ENCODE data around the gene ATF6. TPM values are rescaled to one million over a fixed set of nuclear protein-coding genes. Genes with fewer than 3 reads are reported as not detected.

ATF6 gene
- total RNA-seq, 2 donors from 2014 or later = 14.4 to 19.8 TPM

DNA sequence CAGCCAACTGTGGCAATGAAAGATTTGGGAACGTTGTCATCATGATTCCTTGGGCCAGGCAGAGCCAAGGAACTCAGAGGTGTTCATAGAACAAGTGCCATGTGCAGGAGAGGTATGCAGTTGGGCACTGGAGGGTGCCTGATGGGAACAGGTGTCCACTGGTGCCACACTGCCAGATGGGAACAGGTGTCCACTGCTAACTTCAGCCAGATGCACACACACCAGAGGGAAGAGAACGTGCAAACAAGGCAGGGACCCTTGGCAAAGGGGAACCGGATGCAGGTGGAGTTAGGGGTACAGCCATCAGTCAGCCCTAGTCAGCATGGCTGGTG is 244.0 kb downstream of the ATF6 start:
- Histone ChIP-seq H3K4me3 (ENCODE audit: low read length) (no peak overlapping the region), H3K27me3 (ENCODE audit: control insufficient read depth, insufficient read depth, low read length, poor library complexity, severe bottlenecking) (no peaks in the 10 kb centered on the region), H3K4me1 (ENCODE audit: control insufficient read depth, insufficient read depth, low read length) (no peaks in the 10 kb centered on the region), H3K9me3 (ENCODE audit: control insufficient read depth, low read length) (peaks cover 5% of the 10 kb centered on the region), H3K27ac (ENCODE audit: low read depth, low read length) (no peak overlapping the region), H3K36me3 (ENCODE audit: control insufficient read depth, insufficient read depth, low read length) (no peaks in the 10 kb centered on the region), H3K9ac (ENCODE audit: extremely low read depth, low read length, poor library complexity, severe bottlenecking) (no peak overlapping the region)
- WGBS, 2 experiments (ENCODE audit: insufficient coverage in 1 of 2, insufficient read length in 1 of 2) = 81 to 90% methylated on average over 2 to 3 of the region's 3 CpGs
- TF ChIP-seq CTCF (conservative IDR thresholded peaks at IDR 0.05) = no peak
- Mint-ChIP-seq H3K4me1 (peaks cover 4% of the 10 kb centered on the region), H3K27me3 (ENCODE audit: insufficient read depth) (peaks cover 3% of the 10 kb centered on the region), H3K36me3 (ENCODE audit: low read depth) (no peaks in the 10 kb centered on the region), H3K27ac (no peak overlapping the region), H3K4me3 (no peak overlapping the region), H3K9me3 (peaks cover 3% of the 10 kb centered on the region)
- DNase-seq = no peak

- no peak for DNase-seq
- Mint-ChIP-seq H3K9me3 (peaks cover 3% of the 10 kb centered on the region), H3K4me3 (no peak overlapping the region), H3K36me3 (ENCODE audit: low read depth) (no peaks in the 10 kb centered on the region), H3K27ac (no peak overlapping the region), H3K27me3 (ENCODE audit: insufficient read depth) (peaks cover 3% of the 10 kb centered on the region), H3K4me1 (peaks cover 4% of the 10 kb centered on the region)
- whole genome bisulfite sequencing, 2 experiments (ENCODE audit: insufficient coverage in 1 of 2, insufficient read length in 1 of 2) = 89 to 94% methylated on average over 7 to 9 of the region's 9 CpGs
- no peak overlapping the region for H3K9ac ChIP-seq (ENCODE audit: extremely low read depth, low read length, poor library complexity, severe bottlenecking)
- no peaks in the 10 kb centered on the region for H3K36me3 ChIP-seq (ENCODE audit: control insufficient read depth, insufficient read depth, low read length)
- no peak overlapping the region for H3K27ac ChIP-seq (ENCODE audit: low read depth, low read length)
- no peak overlapping the region for H3K4me3 ChIP-seq (ENCODE audit: low read length)
- no peaks in the 10 kb centered on the region for H3K4me1 ChIP-seq (ENCODE audit: control insufficient read depth, insufficient read depth, low read length)
- no peak for TF ChIP-seq CTCF (conservative IDR thresholded peaks at IDR 0.05)
- no peaks in the 10 kb centered on the region for H3K27me3 ChIP-seq (ENCODE audit: control insufficient read depth, insufficient read depth, low read length, poor library complexity, severe bottlenecking)
- H3K9me3 ChIP-seq (ENCODE audit: control insufficient read depth, low read length) = peaks cover 5% of the 10 kb centered on the region
These were observed 245.4 kb downstream of the ATF6 start for GRCh38 chr1:162011337-162012012.

DNA sequence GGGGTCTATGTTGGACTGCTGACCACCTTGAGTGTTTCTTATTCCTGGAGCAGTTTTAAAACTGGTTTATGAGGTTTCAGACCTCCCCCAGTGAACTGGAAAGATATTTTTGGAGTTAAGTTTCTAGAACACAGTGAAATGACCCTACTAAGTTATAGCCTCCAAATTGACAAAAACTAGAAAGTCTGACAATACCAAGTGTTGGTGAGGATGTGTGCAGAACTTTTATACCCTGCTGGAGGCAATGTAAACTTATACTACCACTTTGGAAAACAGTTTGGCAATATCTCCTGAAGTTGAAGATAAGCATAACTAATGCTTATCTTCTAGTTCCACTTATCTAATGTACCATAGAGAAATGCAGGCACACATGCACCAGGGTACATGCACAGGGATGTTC is 247.2 kb downstream of the ATF6 start:
- Histone ChIP-seq H3K27ac (ENCODE audit: low read depth, low read length) (no peak overlapping the region), H3K4me3 (ENCODE audit: low read length) (no peak overlapping the region), H3K4me1 (ENCODE audit: control insufficient read depth, insufficient read depth, low read length) (no peaks in the 10 kb centered on the region), H3K36me3 (ENCODE audit: control insufficient read depth, insufficient read depth, low read length) (no peaks in the 10 kb centered on the region), H3K27me3 (ENCODE audit: control insufficient read depth, insufficient read depth, low read length, poor library complexity, severe bottlenecking) (no peaks in the 10 kb centered on the region), H3K9me3 (ENCODE audit: control insufficient read depth, low read length) (peaks cover 5% of the 10 kb centered on the region), H3K9ac (ENCODE audit: extremely low read depth, low read length, poor library complexity, severe bottlenecking) (no peak overlapping the region)
- H3K9me3 Mint-ChIP-seq = peaks cover 3% of the 10 kb centered on the region
- peaks cover 4% of the 10 kb centered on the region for H3K27me3 Mint-ChIP-seq (ENCODE audit: insufficient read depth)
- H3K27ac Mint-ChIP-seq = no peak overlapping the region
- H3K36me3 Mint-ChIP-seq (ENCODE audit: low read depth) = no peaks in the 10 kb centered on the region
- H3K4me1 Mint-ChIP-seq = peaks cover 4% of the 10 kb centered on the region
- H3K4me3 Mint-ChIP-seq = no peak overlapping the region
- no peak for TF ChIP-seq CTCF (conservative IDR thresholded peaks at IDR 0.05)
- no peak for DNase-seq

Other genes with a start within 250 kb of the ATF6 start
- gene HSPA6, start 241.8 kb upstream of the ATF6 start, total RNA-seq = not detected
- not detected for gene FCGR3A, start 216.5 kb upstream of the ATF6 start, total RNA-seq
- not detected for gene FCGR3B, start 135.1 kb upstream of the ATF6 start, total RNA-seq
- not detected for gene FCGR2B, start 103.2 kb upstream of the ATF6 start, total RNA-seq
- not detected for gene FCRLA, start 59.1 kb upstream of the ATF6 start, total RNA-seq
- gene FCRLB, start 44.8 kb upstream of the ATF6 start, total RNA-seq = under 1 TPM; 0.22 to 0.51 TPM
- 10 to 100 TPM; 26.2 to 28.9 TPM for gene DUSP12, start 16.5 kb upstream of the ATF6 start, total RNA-seq